Cardiac fibroblast (primary cell): ENCODE results near the gene STAT1.

ENCODE experiments used
- DNase-seq, 2 donors: peaks; one replicate each; pipeline versions ENCODE4 v3.0.0 to v3.0.0-alpha.2; 2010; ENCODE audit warnings: low read depth in 2 of 2
- H3K4me3 ChIP-seq, 2 donors: replicated peaks in 1 of 2; 1 replicate in 1 of 2; 2 replicates in 1 of 2; pipeline ENCODE4 v1.5.1; 2011; ENCODE audit warnings: low read depth in 2 of 2, low read length in 2 of 2, mild to moderate bottlenecking in 2 of 2, moderate library complexity in 1 of 2
- CTCF ChIP-seq: IDR thresholded peaks from one replicate; pipeline ENCODE4 v1.5.1; 2011; ENCODE audit warnings: low read depth, mild to moderate bottlenecking, low read length, inconsistent platforms

The STAT1 gene

GRCh38 chr2:191013932-191014652, at the start of gene STAT1:
Gene STAT1 (minus strand): TSS chr2:191014171. CDS start chr2:191010003, 4,168 bp downstream.
- DNase-seq = peak; percentile 91 to 96
- TF ChIP-seq CTCF = no peak

GRCh38 chr2:191063584-191063983, 49.6 kb upstream of the STAT1 start:
- no peak overlapping the region for H3K4me3 ChIP-seq
- no peak for TF ChIP-seq CTCF
- DNase-seq = no peak

More at GRCh38 chr2:191013932-191014652, at the start of gene STAT1:
- peak within 1 kb of the TSS; percentile 85 to 93 for H3K4me3 ChIP-seq

GRCh38 chr2:191061381-191061980, 47.5 kb upstream of the STAT1 start:
- no peak for TF ChIP-seq CTCF
- no peak overlapping the region for H3K4me3 ChIP-seq
- DNase-seq = no peak

- no peak overlapping the region for H3K4me3 ChIP-seq
- no peak for DNase-seq
- no peak for TF ChIP-seq CTCF
Observed at GRCh38 chr2:191059308-191059707, 45.3 kb upstream of the STAT1 start.

DNA sequence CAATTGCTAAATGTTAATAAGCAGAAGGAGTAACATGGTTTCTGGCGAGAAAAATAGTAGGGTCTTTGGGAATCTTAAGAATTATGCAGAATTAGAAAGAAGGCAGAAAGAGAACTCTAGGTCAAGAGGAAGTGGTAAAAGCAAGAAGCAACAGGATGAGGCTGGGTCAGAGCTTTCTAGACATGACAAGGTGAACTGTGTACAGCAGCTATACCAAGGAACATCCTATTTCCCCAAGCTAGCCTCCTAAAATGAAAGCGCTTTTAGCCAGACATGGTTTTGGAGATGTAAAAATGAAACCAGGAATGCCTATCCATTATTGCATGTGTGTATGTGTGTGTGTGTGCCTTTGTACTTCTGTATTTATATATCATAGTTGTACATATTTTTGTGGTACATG, 42.3 kb upstream of the STAT1 start:
- no peak for DNase-seq
- H3K4me3 ChIP-seq = no peak overlapping the region
- TF ChIP-seq CTCF = no peak

DNA sequence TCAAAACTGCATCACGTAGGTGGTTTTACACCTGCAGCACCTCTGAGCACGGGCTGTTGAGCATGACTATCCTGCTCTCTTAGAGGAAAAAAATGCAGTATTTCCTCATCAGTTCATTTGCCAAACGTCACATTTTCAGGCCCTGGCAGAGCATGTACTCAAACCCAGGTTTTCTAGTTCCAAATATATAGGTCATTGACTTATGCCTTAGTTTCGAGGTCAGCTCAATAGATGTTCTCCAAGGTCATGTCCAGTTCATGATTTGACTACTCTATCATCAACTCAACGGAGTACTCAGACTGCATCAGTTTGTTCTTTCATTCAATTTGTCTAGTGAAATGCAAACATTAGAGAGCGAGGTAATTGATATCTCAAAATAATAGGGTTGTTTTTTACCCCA, 39.3 kb upstream of the STAT1 start:
- no peak for TF ChIP-seq CTCF
- no peak for DNase-seq
- H3K4me3 ChIP-seq = no peak overlapping the region
